ENCODE measurements around the gene KIF19.

DNA sequence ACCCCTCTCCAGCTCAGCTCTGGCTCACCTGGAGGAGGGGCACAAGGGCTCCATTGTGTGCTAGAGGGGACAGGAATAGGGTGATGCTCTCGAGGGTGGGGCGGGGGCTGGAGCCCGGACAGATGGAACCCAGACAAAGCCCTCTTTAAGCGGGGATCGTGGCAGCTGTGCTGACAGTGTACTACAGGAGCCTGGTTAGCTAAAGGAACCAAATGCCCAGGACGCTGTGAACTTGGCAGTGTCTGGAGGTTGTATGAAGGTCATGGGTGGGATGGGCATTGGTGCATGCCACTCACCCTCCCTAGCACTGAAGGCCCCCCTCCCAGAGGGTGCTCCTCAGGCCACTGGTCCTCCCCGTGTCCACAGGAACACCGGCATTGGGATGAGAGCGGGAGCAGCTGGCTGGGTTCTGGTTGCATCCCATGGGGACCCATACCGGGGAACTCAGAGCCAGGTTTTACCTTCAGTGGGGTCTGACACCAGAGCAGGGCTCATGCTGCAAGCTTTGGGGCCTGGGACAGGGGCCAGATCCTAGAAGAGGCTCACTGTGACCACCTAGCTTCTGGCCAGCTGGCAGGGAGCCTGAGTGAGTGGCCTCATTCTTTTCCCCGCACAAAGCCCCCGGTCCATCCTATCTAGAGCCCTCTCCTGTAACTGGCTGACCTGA, 11.9 kb downstream of the KIF19 start:
- TF ChIP-seq, protein P1, sequence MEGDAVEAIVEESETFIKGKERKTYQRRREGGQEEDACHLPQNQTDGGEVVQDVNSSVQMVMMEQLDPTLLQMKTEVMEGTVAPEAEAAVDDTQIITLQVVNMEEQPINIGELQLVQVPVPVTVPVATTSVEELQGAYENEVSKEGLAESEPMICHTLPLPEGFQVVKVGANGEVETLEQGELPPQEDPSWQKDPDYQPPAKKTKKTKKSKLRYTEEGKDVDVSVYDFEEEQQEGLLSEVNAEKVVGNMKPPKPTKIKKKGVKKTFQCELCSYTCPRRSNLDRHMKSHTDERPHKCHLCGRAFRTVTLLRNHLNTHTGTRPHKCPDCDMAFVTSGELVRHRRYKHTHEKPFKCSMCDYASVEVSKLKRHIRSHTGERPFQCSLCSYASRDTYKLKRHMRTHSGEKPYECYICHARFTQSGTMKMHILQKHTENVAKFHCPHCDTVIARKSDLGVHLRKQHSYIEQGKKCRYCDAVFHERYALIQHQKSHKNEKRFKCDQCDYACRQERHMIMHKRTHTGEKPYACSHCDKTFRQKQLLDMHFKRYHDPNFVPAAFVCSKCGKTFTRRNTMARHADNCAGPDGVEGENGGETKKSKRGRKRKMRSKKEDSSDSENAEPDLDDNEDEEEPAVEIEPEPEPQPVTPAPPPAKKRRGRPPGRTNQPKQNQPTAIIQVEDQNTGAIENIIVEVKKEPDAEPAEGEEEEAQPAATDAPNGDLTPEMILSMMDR (IDR thresholded peaks at IDR 0.05) = no peak
- no peak for TF ChIP-seq POLR2A (IDR thresholded peaks at IDR 0.05)

Data from thyroid gland (tissue), 4 donors.